Thymus (tissue), 11 donors: ENCODE results near the gene CSNK1G2. TPM values are rescaled to one million over a fixed set of nuclear protein-coding genes. Genes with fewer than 3 reads are reported as not detected.

ENCODE experiments used
- DNase-seq, 9 donors: peaks; one replicate each; pipeline ENCODE4 v3.0.0-alpha.2; 2013; ENCODE audit warnings: low spot score in 9 of 9, low read depth in 6 of 9, missing footprints in 1 of 9
- H3K27ac ChIP-seq, 2 donors: one replicate each; pipeline ENCODE4 v1.5.1; 2013; ENCODE audit warnings: control low read depth in 1 of 2, low read depth in 1 of 2, low read length in 1 of 2, mild to moderate bottlenecking in 1 of 2, moderate library complexity in 1 of 2
- H3K27me3 ChIP-seq, 2 donors: one replicate each; pipeline ENCODE4 v1.5.1; 2013; ENCODE audit warnings: low read length in 1 of 2; ENCODE audit not compliant: control insufficient read depth in 2 of 2, insufficient read depth in 1 of 2
- H3K36me3 ChIP-seq, 2 donors: one replicate each; pipeline ENCODE4 v1.5.1; 2013; ENCODE audit warnings: low read length in 1 of 2, mild to moderate bottlenecking in 1 of 2, moderate library complexity in 1 of 2; ENCODE audit not compliant: control insufficient read depth in 2 of 2, insufficient read depth in 2 of 2
- H3K4me1 ChIP-seq, 2 donors: one replicate each; pipeline ENCODE4 v1.5.1; 2013; ENCODE audit warnings: low read length in 2 of 2; ENCODE audit not compliant: control insufficient read depth in 2 of 2, insufficient read depth in 2 of 2
- H3K4me3 ChIP-seq, 2 donors: one replicate each; pipeline ENCODE4 v1.5.1; 2013; ENCODE audit warnings: low read length in 2 of 2, control low read depth in 1 of 2, mild to moderate bottlenecking in 1 of 2
- H3K9me3 ChIP-seq, 2 donors: one replicate each; pipeline ENCODE4 v1.5.1; 2013; ENCODE audit warnings: low read length in 1 of 2, mild to moderate bottlenecking in 1 of 2; ENCODE audit not compliant: control insufficient read depth in 2 of 2, insufficient read depth in 1 of 2
- WGBS: extraction: QIAGEN DNeasy Blood & Tissue Kit; methylation state at CpG from one replicate; pipeline ENCODE4 v1.1.7; 2013; 5-methylcytosine and 5-hydroxymethylcytosine counted together
- polyA plus RNA-seq: library from polyadenylated mRNA; stranded (reverse); fragments of 200-250 nt; gene quantifications from one replicate; pipeline ENCODE4 v1.2.3, GENCODE V29; 2013
- total RNA-seq: library from RNA; stranded (reverse); fragments of 120-200 nt; gene quantifications from one replicate; pipeline ENCODE4 v1.2.4, GENCODE V29; 2013
- donor health status: healthy.

The CSNK1G2 gene
- total and polyA plus RNA-seq, 2 donors: 52.0 to 80.9 TPM

- Histone ChIP-seq H3K4me1 (no peaks in the 10 kb centered on the region), H3K27ac (no peak overlapping the region), H3K4me3 (no peak overlapping the region), H3K27me3 (no peaks in the 10 kb centered on the region), H3K9me3 (peaks cover 0 to 3% of the 10 kb centered on the region in 2 donors), H3K36me3 (peaks cover 39 to 44% of the 10 kb centered on the region in 2 donors)
- DNase-seq: no peak
- WGBS: 97% methylated on average over 31 of the region's 31 CpGs
These were observed 56.6 kb downstream of the CSNK1G2 start for GRCh38 chr19:1997353-1998233.

GRCh38 chr19:1998712-1999708 lies 58.0 kb downstream of the CSNK1G2 start:
- Histone ChIP-seq H3K9me3 (no peaks in the 10 kb centered on the region), H3K36me3 (peaks cover 30 to 45% of the 10 kb centered on the region in 2 donors), H3K4me1 (no peaks in the 10 kb centered on the region), H3K27ac (no peak overlapping the region), H3K4me3 (no peak overlapping the region), H3K27me3 (no peaks in the 10 kb centered on the region)
- DNase-seq: no peak
- 93% methylated on average over 52 of the region's 52 CpGs for WGBS

- peaks cover 30 to 43% of the 10 kb centered on the region in 2 donors for H3K36me3 ChIP-seq
- DNase-seq: no peak
These were observed 59.0 kb downstream of the CSNK1G2 start for GRCh38 chr19:1999856-2000515.

GRCh38 chr19:2003874-2004273 lies 62.9 kb downstream of the CSNK1G2 start:
- no peaks in the 10 kb centered on the region for H3K4me1 ChIP-seq
- no peaks in the 10 kb centered on the region for H3K9me3 ChIP-seq
- 97% methylated on average over 4 of the region's 4 CpGs for WGBS
- no peaks in the 10 kb centered on the region for H3K27me3 ChIP-seq
- peaks cover 20 to 30% of the 10 kb centered on the region in 2 donors for H3K36me3 ChIP-seq
- H3K27ac ChIP-seq: no peak overlapping the region
- no peak overlapping the region for H3K4me3 ChIP-seq
- no peak for DNase-seq

More at GRCh38 chr19:1999856-2000515, 59.0 kb downstream of the CSNK1G2 start:
- Histone ChIP-seq H3K27ac (no peak overlapping the region), H3K4me1 (no peaks in the 10 kb centered on the region), H3K27me3 (no peaks in the 10 kb centered on the region), H3K4me3 (no peak overlapping the region), H3K9me3 (no peaks in the 10 kb centered on the region)
- WGBS: 88% methylated on average over 26 of the region's 26 CpGs

- Histone ChIP-seq H3K4me3 (no peak overlapping the region), H3K9me3 (peaks cover 0 to 2% of the 10 kb centered on the region in 2 donors)
- WGBS: 95% methylated on average over 20 of the region's 20 CpGs
These were observed 69.2 kb downstream of the CSNK1G2 start for GRCh38 chr19:2010135-2010668.

GRCh38 chr19:2011169-2011568 lies 70.2 kb downstream of the CSNK1G2 start:
- Histone ChIP-seq H3K27ac (no peak overlapping the region), H3K9me3 (peaks cover 0 to 2% of the 10 kb centered on the region in 2 donors), H3K36me3 (peaks cover 0 to 18% of the 10 kb centered on the region in 2 donors), H3K27me3 (no peaks in the 10 kb centered on the region), H3K4me3 (no peak overlapping the region), H3K4me1 (peaks cover 8 to 16% of the 10 kb centered on the region in 2 donors)
- WGBS: 97% methylated on average over 12 of the region's 12 CpGs
- DNase-seq: no peak

More at GRCh38 chr19:2010135-2010668, 69.2 kb downstream of the CSNK1G2 start:
- Histone ChIP-seq H3K36me3 (peaks cover under 1 to 21% of the 10 kb centered on the region in 2 donors), H3K4me1 (peaks cover 6 to 14% of the 10 kb centered on the region in 2 donors), H3K27me3 (no peaks in the 10 kb centered on the region), H3K27ac (no peak overlapping the region)
- no peak for DNase-seq

- H3K4me3 ChIP-seq: no peak overlapping the region
- WGBS: 98% methylated on average over 21 of the region's 21 CpGs
- peaks cover 0 to 2% of the 10 kb centered on the region in 2 donors for H3K9me3 ChIP-seq
- DNase-seq: no peak
- no peaks in the 10 kb centered on the region for H3K27me3 ChIP-seq
- H3K36me3 ChIP-seq: peaks cover 0 to 18% of the 10 kb centered on the region in 2 donors
- H3K27ac ChIP-seq: no peak overlapping the region
- H3K4me1 ChIP-seq: peaks cover 8 to 21% of the 10 kb centered on the region in 2 donors
These were observed 72.1 kb downstream of the CSNK1G2 start for GRCh38 chr19:2012941-2013682.

GRCh38 chr19:2013683-2013961 lies 72.7 kb downstream of the CSNK1G2 start:
- no peak overlapping the region for H3K27ac ChIP-seq
- WGBS: 95% methylated on average over 6 of the region's 6 CpGs

More at GRCh38 chr19:2013683-2013961, 72.7 kb downstream of the CSNK1G2 start:
- H3K36me3 ChIP-seq: peaks cover 0 to 18% of the 10 kb centered on the region in 2 donors
- DNase-seq: no peak
- H3K4me1 ChIP-seq: peaks cover 8 to 21% of the 10 kb centered on the region in 2 donors
- peaks cover 0 to 2% of the 10 kb centered on the region in 2 donors for H3K9me3 ChIP-seq
- H3K4me3 ChIP-seq: no peak overlapping the region
- H3K27me3 ChIP-seq: no peaks in the 10 kb centered on the region
